Measurements from ENCODE around the gene EYA4.

EYA4 gene

GRCh38 chr6:133399426-133399825, 158.3 kb downstream of the EYA4 start:
- DNase-seq (ENCODE audit: low read depth in 2 of 2), result no peak

GRCh38 chr6:133404151-133404550, 163.0 kb downstream of the EYA4 start:
- no peak for DNase-seq (ENCODE audit: low read depth in 2 of 2)

GRCh38 chr6:133404728-133405127, 163.6 kb downstream of the EYA4 start:
- no peak for DNase-seq (ENCODE audit: low read depth in 2 of 2)

- no peak for DNase-seq (ENCODE audit: low read depth in 2 of 2)
These were observed 166.4 kb downstream of the EYA4 start for GRCh38 chr6:133407320-133408100.

- DNase-seq (ENCODE audit: low read depth in 2 of 2), result no peak
These were observed 167.0 kb downstream of the EYA4 start for GRCh38 chr6:133408132-133408531.

- DNase-seq (ENCODE audit: low read depth in 2 of 2), result no peak
These were observed 167.4 kb downstream of the EYA4 start for GRCh38 chr6:133408543-133408942.

- DNase-seq (ENCODE audit: low read depth in 2 of 2), result no peak
These were observed 169.7 kb downstream of the EYA4 start for GRCh38 chr6:133410638-133411435.

- DNase-seq (ENCODE audit: low read depth in 2 of 2), result no peak
These were observed 170.6 kb downstream of the EYA4 start for GRCh38 chr6:133411757-133412156.

- DNase-seq (ENCODE audit: low read depth in 2 of 2), result no peak
These were observed 174.1 kb downstream of the EYA4 start for GRCh38 chr6:133415262-133415661.

GRCh38 chr6:133418108-133418507, 177.0 kb downstream of the EYA4 start:
- DNase-seq (ENCODE audit: low read depth in 2 of 2), result no peak

- DNase-seq (ENCODE audit: low read depth in 2 of 2), result no peak
These were observed 182.1 kb downstream of the EYA4 start for GRCh38 chr6:133423242-133423641.

- no peak for DNase-seq (ENCODE audit: low read depth in 2 of 2)
These were observed 183.2 kb downstream of the EYA4 start for GRCh38 chr6:133424359-133424758.

GRCh38 chr6:133426038-133426437, 184.9 kb downstream of the EYA4 start:
- DNase-seq (ENCODE audit: low read depth in 2 of 2), result no peak

- DNase-seq (ENCODE audit: low read depth in 2 of 2), result no peak
These were observed 187.1 kb downstream of the EYA4 start for GRCh38 chr6:133428295-133428694.

GRCh38 chr6:133430530-133430929, 189.4 kb downstream of the EYA4 start:
- no peak for DNase-seq (ENCODE audit: low read depth in 2 of 2)

- DNase-seq (ENCODE audit: low read depth in 2 of 2), result no peak
These were observed 189.9 kb downstream of the EYA4 start for GRCh38 chr6:133431031-133431430.

- DNase-seq (ENCODE audit: low read depth in 2 of 2), result no peak
These were observed 191.1 kb downstream of the EYA4 start for GRCh38 chr6:133432021-133432989.

- DNase-seq (ENCODE audit: low read depth in 2 of 2), result no peak
These were observed 194.0 kb downstream of the EYA4 start for GRCh38 chr6:133435065-133435728.

GRCh38 chr6:133436652-133437051, 195.5 kb downstream of the EYA4 start:
- DNase-seq (ENCODE audit: low read depth in 2 of 2), result no peak

- DNase-seq (ENCODE audit: low read depth in 2 of 2), result no peak
These were observed 200.3 kb downstream of the EYA4 start for GRCh38 chr6:133441491-133441890.

GRCh38 chr6:133446789-133447188, 205.6 kb downstream of the EYA4 start:
- no peak for DNase-seq (ENCODE audit: low read depth in 2 of 2)
